ENCODE data around the gene TRIP10. TPM values are rescaled to one million over a fixed set of nuclear protein-coding genes. Genes with fewer than 3 reads are reported as not detected.

TRIP10 gene
- polyA plus RNA-seq, 1 donor from 2014 or later, result 0.76 TPM

DNA sequence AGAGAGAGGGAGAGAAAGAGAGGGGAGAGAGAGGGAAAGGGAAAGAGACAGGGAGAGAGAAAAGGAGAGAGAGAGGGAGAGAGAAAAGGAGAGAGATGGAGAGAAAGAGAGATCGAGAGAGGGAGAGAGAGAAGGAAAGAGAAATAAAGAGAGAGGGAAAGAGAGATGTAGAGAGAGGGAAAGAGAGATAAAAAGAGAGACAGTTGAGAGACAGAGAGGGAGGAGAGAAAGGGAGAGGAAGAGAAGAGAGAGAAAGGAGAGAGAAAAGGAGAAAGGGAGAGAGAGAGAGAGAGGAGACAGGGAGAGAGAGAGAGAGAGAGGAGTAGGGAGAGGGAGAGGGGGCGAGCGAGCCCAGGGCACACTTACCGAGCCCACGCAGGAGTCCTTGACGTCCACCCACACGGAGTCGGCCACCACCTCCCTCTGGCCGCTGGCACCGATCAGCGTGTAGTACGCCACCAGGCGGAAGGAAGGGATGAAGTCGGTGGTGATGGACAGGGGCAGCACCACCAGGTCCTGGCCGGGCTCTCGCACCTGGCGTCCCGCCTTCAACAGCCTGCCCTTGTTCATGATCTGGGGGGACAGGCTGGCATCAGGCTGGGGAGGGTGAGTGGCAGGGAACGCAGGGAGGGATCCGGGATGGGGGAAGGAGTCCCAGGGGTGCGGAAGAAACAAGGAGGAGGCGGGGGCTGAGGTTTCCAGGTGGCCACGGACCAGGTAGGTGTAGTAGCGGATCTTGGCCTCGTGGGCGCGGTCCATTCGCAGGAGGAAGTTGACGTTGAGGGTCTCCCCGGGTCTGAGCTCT is 29.0 kb upstream of the TRIP10 start:
- H4K20me1 ChIP-seq (ENCODE audit: insufficient read depth), result no peaks in the 10 kb centered on the region
- H2AFZ ChIP-seq (ENCODE audit: low read depth, low read length), result no peak overlapping the region
- no peak overlapping the region for H3K9ac ChIP-seq (ENCODE audit: low read length)
- H3K9me2 ChIP-seq (ENCODE audit: insufficient read depth, low read length), result no peaks in the 10 kb centered on the region
- H3K36me3 ChIP-seq (ENCODE audit: insufficient read depth, low read length), result no peaks in the 10 kb centered on the region
- H3K4me3 ChIP-seq (ENCODE audit: low read length), result no peak overlapping the region
- H3K27me3 ChIP-seq (ENCODE audit: insufficient read depth, low read depth, low read length), result peaks cover 28% of the 10 kb centered on the region
- no peak overlapping the region for H3K4me2 ChIP-seq (ENCODE audit: low read length)
- no peaks in the 10 kb centered on the region for H3K9me3 ChIP-seq (ENCODE audit: low read length)
- no peaks in the 10 kb centered on the region for H3F3A ChIP-seq (ENCODE audit: insufficient read depth, low read length, poor library complexity, severe bottlenecking)
- no peak for TF ChIP-seq EZH2 (IDR thresholded peaks at IDR 0.05; ENCODE audit: borderline replicate concordance, insufficient read depth, low read length, poor library complexity, severe bottlenecking)
- TF ChIP-seq, protein P1, sequence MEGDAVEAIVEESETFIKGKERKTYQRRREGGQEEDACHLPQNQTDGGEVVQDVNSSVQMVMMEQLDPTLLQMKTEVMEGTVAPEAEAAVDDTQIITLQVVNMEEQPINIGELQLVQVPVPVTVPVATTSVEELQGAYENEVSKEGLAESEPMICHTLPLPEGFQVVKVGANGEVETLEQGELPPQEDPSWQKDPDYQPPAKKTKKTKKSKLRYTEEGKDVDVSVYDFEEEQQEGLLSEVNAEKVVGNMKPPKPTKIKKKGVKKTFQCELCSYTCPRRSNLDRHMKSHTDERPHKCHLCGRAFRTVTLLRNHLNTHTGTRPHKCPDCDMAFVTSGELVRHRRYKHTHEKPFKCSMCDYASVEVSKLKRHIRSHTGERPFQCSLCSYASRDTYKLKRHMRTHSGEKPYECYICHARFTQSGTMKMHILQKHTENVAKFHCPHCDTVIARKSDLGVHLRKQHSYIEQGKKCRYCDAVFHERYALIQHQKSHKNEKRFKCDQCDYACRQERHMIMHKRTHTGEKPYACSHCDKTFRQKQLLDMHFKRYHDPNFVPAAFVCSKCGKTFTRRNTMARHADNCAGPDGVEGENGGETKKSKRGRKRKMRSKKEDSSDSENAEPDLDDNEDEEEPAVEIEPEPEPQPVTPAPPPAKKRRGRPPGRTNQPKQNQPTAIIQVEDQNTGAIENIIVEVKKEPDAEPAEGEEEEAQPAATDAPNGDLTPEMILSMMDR (IDR thresholded peaks at IDR 0.05; ENCODE audit: poor library complexity, severe bottlenecking), result peak; percentile 18
- no peaks in the 10 kb centered on the region for H3K79me2 ChIP-seq (replicated peaks; ENCODE audit: insufficient read depth, low read length)
- H3K27ac ChIP-seq (ENCODE audit: low read length), result no peak overlapping the region

DNA sequence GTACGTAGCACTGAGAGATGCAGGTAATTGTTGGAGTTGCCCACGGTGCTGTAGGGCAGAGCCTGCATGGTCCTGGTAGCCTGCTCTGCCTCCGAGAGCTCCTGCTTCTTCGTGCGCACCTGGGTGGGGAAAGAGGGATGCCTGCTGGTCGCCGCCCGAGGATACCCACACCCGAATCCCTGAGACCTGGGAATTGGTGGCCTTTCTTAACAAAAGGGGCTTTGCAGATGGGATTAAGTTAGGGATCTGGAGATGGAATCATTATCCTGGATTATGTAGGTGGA is 28.5 kb upstream of the TRIP10 start:
- H3K4me3 ChIP-seq (ENCODE audit: low read length), result no peak overlapping the region
- H3K9ac ChIP-seq (ENCODE audit: low read length), result no peak overlapping the region
- no peaks in the 10 kb centered on the region for H3K79me2 ChIP-seq (replicated peaks; ENCODE audit: insufficient read depth, low read length)
- no peaks in the 10 kb centered on the region for H3K9me3 ChIP-seq (ENCODE audit: low read length)
- TF ChIP-seq, protein P2, sequence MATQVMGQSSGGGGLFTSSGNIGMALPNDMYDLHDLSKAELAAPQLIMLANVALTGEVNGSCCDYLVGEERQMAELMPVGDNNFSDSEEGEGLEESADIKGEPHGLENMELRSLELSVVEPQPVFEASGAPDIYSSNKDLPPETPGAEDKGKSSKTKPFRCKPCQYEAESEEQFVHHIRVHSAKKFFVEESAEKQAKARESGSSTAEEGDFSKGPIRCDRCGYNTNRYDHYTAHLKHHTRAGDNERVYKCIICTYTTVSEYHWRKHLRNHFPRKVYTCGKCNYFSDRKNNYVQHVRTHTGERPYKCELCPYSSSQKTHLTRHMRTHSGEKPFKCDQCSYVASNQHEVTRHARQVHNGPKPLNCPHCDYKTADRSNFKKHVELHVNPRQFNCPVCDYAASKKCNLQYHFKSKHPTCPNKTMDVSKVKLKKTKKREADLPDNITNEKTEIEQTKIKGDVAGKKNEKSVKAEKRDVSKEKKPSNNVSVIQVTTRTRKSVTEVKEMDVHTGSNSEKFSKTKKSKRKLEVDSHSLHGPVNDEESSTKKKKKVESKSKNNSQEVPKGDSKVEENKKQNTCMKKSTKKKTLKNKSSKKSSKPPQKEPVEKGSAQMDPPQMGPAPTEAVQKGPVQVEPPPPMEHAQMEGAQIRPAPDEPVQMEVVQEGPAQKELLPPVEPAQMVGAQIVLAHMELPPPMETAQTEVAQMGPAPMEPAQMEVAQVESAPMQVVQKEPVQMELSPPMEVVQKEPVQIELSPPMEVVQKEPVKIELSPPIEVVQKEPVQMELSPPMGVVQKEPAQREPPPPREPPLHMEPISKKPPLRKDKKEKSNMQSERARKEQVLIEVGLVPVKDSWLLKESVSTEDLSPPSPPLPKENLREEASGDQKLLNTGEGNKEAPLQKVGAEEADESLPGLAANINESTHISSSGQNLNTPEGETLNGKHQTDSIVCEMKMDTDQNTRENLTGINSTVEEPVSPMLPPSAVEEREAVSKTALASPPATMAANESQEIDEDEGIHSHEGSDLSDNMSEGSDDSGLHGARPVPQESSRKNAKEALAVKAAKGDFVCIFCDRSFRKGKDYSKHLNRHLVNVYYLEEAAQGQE (IDR thresholded peaks at IDR 0.05; ENCODE audit: borderline replicate concordance), result no peak
- TF ChIP-seq RAD21 (conservative IDR thresholded peaks at IDR 0.05) (no peak), EZH2 (IDR thresholded peaks at IDR 0.05; ENCODE audit: borderline replicate concordance, insufficient read depth, low read length, poor library complexity, severe bottlenecking) (no peak), EP300 (conservative IDR thresholded peaks at IDR 0.05; ENCODE audit: poor library complexity, severe bottlenecking) (no peak), TAF1 (IDR thresholded peaks at IDR 0.05; ENCODE audit: low read depth) (no peak), SMC3 (conservative IDR thresholded peaks at IDR 0.05; ENCODE audit: poor library complexity) (no peak), POLR2AphosphoS5 (IDR thresholded peaks at IDR 0.05) (no peak)
- TF ChIP-seq, protein P1 (IDR thresholded peaks at IDR 0.05; ENCODE audit: poor library complexity, severe bottlenecking), result no peak
- H3F3A ChIP-seq (ENCODE audit: insufficient read depth, low read length, poor library complexity, severe bottlenecking), result no peaks in the 10 kb centered on the region
- H3K27me3 ChIP-seq (ENCODE audit: insufficient read depth, low read depth, low read length), result peaks cover 28% of the 10 kb centered on the region
- no peak overlapping the region for H3K4me2 ChIP-seq (ENCODE audit: low read length)
- H2AFZ ChIP-seq (ENCODE audit: low read depth, low read length), result no peak overlapping the region
- no peaks in the 10 kb centered on the region for H3K9me2 ChIP-seq (ENCODE audit: insufficient read depth, low read length)
- no peaks in the 10 kb centered on the region for H3K36me3 ChIP-seq (ENCODE audit: insufficient read depth, low read length)
- H3K27ac ChIP-seq (ENCODE audit: low read length), result no peak overlapping the region
- no peaks in the 10 kb centered on the region for H4K20me1 ChIP-seq (ENCODE audit: insufficient read depth)
